Cardiac fibroblast (primary cell): ENCODE results near the gene TP53BP1.

Source experiments
- DNase-seq, 2 donors: peaks; one replicate each; pipeline versions ENCODE4 v3.0.0 to v3.0.0-alpha.2; 2010; ENCODE audit warnings: low read depth in 2 of 2
- H3K4me3 ChIP-seq, 2 donors: replicated peaks in 1 of 2; 1 replicate in 1 of 2; 2 replicates in 1 of 2; pipeline ENCODE4 v1.5.1; 2011; ENCODE audit warnings: low read depth in 2 of 2, low read length in 2 of 2, mild to moderate bottlenecking in 2 of 2, moderate library complexity in 1 of 2
- CTCF ChIP-seq: IDR thresholded peaks from one replicate; pipeline ENCODE4 v1.5.1; 2011; ENCODE audit warnings: low read depth, mild to moderate bottlenecking, low read length, inconsistent platforms

The TP53BP1 gene

DNA sequence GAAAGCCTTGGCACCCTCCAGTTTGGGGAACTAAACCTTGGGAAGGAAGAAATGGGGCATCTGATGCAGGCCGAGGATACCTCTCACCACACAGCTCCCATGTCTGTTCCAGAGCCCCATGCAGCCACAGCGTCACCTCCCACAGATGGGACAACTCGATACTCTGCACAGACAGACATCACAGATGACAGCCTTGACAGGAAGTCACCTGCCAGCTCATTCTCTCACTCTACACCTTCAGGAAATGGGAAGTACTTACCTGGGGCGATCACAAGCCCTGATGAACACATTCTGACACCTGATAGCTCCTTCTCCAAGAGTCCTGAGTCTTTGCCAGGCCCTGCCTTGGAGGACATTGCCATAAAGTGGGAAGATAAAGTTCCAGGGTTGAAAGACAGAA, 32.2 kb upstream of the TP53BP1 start:
- DNase-seq: no peak
- no peak for TF ChIP-seq CTCF
- H3K4me3 ChIP-seq: no peak overlapping the region

DNA sequence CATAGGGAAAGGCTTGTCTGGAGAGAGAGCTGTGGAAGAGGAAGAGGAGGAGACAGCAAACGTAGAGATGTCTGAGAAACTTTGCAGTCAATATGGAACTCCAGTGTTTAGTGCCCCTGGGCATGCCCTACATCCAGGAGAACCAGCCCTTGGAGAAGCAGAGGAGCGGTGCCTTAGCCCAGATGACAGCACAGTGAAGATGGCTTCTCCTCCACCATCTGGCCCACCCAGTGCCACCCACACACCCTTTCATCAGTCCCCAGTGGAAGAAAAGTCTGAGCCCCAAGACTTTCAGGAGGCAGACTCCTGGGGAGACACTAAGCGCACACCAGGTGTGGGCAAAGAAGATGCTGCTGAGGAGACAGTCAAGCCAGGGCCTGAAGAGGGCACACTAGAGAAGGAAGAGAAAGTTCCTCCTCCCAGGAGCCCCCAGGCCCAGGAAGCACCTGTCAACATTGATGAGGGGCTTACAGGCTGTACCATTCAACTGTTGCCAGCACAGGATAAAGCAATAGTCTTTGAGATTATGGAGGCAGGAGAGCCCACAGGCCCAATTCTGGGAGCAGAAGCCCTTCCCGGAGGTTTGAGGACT, 31.4 kb upstream of the TP53BP1 start:
- TF ChIP-seq CTCF: no peak
- no peak overlapping the region for H3K4me3 ChIP-seq
- no peak for DNase-seq

- no peak for TF ChIP-seq CTCF
- DNase-seq: no peak
- H3K4me3 ChIP-seq: no peak overlapping the region
Measured at GRCh38 chr15:43523646-43524045, 30.7 kb upstream of the TP53BP1 start.

GRCh38 chr15:43522247-43522646, 29.3 kb upstream of the TP53BP1 start:
- TF ChIP-seq CTCF: no peak
- DNase-seq: no peak
- no peak overlapping the region for H3K4me3 ChIP-seq

GRCh38 chr15:43521419-43521818, 28.5 kb upstream of the TP53BP1 start:
- H3K4me3 ChIP-seq: no peak overlapping the region
- no peak for DNase-seq
- no peak for TF ChIP-seq CTCF

- DNase-seq: no peak
- no peak overlapping the region for H3K4me3 ChIP-seq
- no peak for TF ChIP-seq CTCF
Measured at GRCh38 chr15:43520138-43520537, 27.2 kb upstream of the TP53BP1 start.

- no peak overlapping the region for H3K4me3 ChIP-seq
- no peak for TF ChIP-seq CTCF
- DNase-seq: no peak
Measured at GRCh38 chr15:43519196-43519595, 26.2 kb upstream of the TP53BP1 start.
